B cell (primary cell): ENCODE measurements around the gene STX8.

ENCODE experiments used
- EZH2 ChIP-seq: IDR thresholded peaks from 2 replicates; pipeline ENCODE4 v1.6.1; 2012; ENCODE audit warnings: borderline replicate concordance, low read depth, mild to moderate bottlenecking, moderate library complexity, low read length; ENCODE audit not compliant: insufficient read depth, poor library complexity, severe bottlenecking
- TF ChIP-seq, protein P1 (sequence below): fragments of 200-600 bp; IDR thresholded peaks from one replicate; pipeline ENCODE4 v1.8.0; 2022; ENCODE audit warnings: antibody characterized with exemption, mild to moderate bottlenecking

GRCh38 chr17:9566067-9566466 is 9.6 kb downstream of the STX8 start:
- TF ChIP-seq, protein P1, sequence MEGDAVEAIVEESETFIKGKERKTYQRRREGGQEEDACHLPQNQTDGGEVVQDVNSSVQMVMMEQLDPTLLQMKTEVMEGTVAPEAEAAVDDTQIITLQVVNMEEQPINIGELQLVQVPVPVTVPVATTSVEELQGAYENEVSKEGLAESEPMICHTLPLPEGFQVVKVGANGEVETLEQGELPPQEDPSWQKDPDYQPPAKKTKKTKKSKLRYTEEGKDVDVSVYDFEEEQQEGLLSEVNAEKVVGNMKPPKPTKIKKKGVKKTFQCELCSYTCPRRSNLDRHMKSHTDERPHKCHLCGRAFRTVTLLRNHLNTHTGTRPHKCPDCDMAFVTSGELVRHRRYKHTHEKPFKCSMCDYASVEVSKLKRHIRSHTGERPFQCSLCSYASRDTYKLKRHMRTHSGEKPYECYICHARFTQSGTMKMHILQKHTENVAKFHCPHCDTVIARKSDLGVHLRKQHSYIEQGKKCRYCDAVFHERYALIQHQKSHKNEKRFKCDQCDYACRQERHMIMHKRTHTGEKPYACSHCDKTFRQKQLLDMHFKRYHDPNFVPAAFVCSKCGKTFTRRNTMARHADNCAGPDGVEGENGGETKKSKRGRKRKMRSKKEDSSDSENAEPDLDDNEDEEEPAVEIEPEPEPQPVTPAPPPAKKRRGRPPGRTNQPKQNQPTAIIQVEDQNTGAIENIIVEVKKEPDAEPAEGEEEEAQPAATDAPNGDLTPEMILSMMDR, result no peak
- TF ChIP-seq EZH2, result no peak
